Measurements from ENCODE around the gene SPACA6. TPM values are rescaled to one million over a fixed set of nuclear protein-coding genes. Genes with fewer than 3 reads are reported as not detected.

Gene SPACA6
- total RNA-seq, 4 donors from 2014 or later: 11.8 to 37.8 (median 17.4) TPM

- no peak overlapping the region for H3K27ac ChIP-seq (replicated peaks in 1 of 4)
- intact Hi-C loops (cut with DNase I): no loop called here
- no peaks in the 10 kb centered on the region for H3K4me1 ChIP-seq
- no peaks in the 10 kb centered on the region for H3K9me3 ChIP-seq
- WGBS: 72% methylated on average over 4 of the region's 4 CpGs
- DNase-seq (ENCODE audit: extremely low spot score): no peak
- peak overlapping the region in 1 of 4 donors; percentile 20 for H3K4me3 ChIP-seq
- peaks cover 0 to 5% (median 0%) of the 10 kb centered on the region in 4 donors for H3K27me3 ChIP-seq
- no peak for TF ChIP-seq POLR2A (IDR thresholded peaks at IDR 0.05; ENCODE audit: low read depth)
- no peak for TF ChIP-seq EP300 (IDR thresholded peaks at IDR 0.05)
- no peak for TF ChIP-seq POLR2AphosphoS5 (IDR thresholded peaks at IDR 0.05)
- no peaks in the 10 kb centered on the region for H3K36me3 ChIP-seq
Observed at GRCh38 chr19:51749979-51750378, 56.8 kb downstream of the SPACA6 start.

GRCh38 chr19:51750400-51751094 lies 57.4 kb downstream of the SPACA6 start:
- no peaks in the 10 kb centered on the region for H3K9me3 ChIP-seq
- 74% methylated on average over 7 of the region's 7 CpGs for WGBS
- intact Hi-C loops (cut with DNase I): no loop called here

GRCh38 chr19:51751655-51752054 lies 58.5 kb downstream of the SPACA6 start, which contains the start of gene FPR1:
Gene FPR1 (minus strand): TSS chr19:51751878. CDS start chr19:51746994, 4,884 bp downstream.
- Histone ChIP-seq H3K27ac (replicated peaks in 1 of 4) (peak within 1 kb of the TSS in 2 of 4 donors; percentile 7 to 17), H3K4me3 (peak within 1 kb of the TSS; percentile 1 to 42 (median 8)), H3K9me3 (no peaks in the 10 kb centered on the region), H3K36me3 (no peaks in the 10 kb centered on the region), H3K4me1 (no peaks in the 10 kb centered on the region), H3K27me3 (peaks cover 0 to 5% (median 0%) of the 10 kb centered on the region in 4 donors)
- DNase-seq (ENCODE audit: extremely low spot score): no peak
- TF ChIP-seq POLR2A (IDR thresholded peaks at IDR 0.05; ENCODE audit: low read depth): no peak
- TF ChIP-seq EP300 (IDR thresholded peaks at IDR 0.05): no peak
- no peak for TF ChIP-seq CTCF (IDR thresholded peaks at IDR 0.05)
- peak in 1 of 2 donors; percentile 60 for TF ChIP-seq POLR2AphosphoS5 (IDR thresholded peaks at IDR 0.05)
- 65% methylated on average over 2 of the region's 2 CpGs for WGBS
- intact Hi-C loops (cut with DNase I): no loop called here

More at GRCh38 chr19:51750400-51751094, 57.4 kb downstream of the SPACA6 start:
- H3K27me3 ChIP-seq: peaks cover 0 to 5% (median 0%) of the 10 kb centered on the region in 4 donors
- peak overlapping the region; percentile 1 to 42 (median 8) for H3K4me3 ChIP-seq
- DNase-seq (ENCODE audit: extremely low spot score): no peak
- no peaks in the 10 kb centered on the region for H3K4me1 ChIP-seq
- no peak overlapping the region for H3K27ac ChIP-seq (replicated peaks in 1 of 4)
- no peaks in the 10 kb centered on the region for H3K36me3 ChIP-seq
- no peak for TF ChIP-seq POLR2AphosphoS5 (IDR thresholded peaks at IDR 0.05)
- no peak for TF ChIP-seq EP300 (IDR thresholded peaks at IDR 0.05)
- no peak for TF ChIP-seq POLR2A (IDR thresholded peaks at IDR 0.05; ENCODE audit: low read depth)
- TF ChIP-seq CTCF (IDR thresholded peaks at IDR 0.05): no peak

GRCh38 chr19:51754109-51754508 lies 61.0 kb downstream of the SPACA6 start:
- no peak for TF ChIP-seq POLR2A (IDR thresholded peaks at IDR 0.05; ENCODE audit: low read depth)
- no peak for TF ChIP-seq EP300 (IDR thresholded peaks at IDR 0.05)
- no peak for TF ChIP-seq POLR2AphosphoS5 (IDR thresholded peaks at IDR 0.05)
- no peak for TF ChIP-seq CTCF (IDR thresholded peaks at IDR 0.05)
- peak overlapping the region in 1 of 4 donors; percentile 30 for H3K27ac ChIP-seq (replicated peaks in 1 of 4)
- peaks cover 0 to 5% (median 0%) of the 10 kb centered on the region in 4 donors for H3K27me3 ChIP-seq

GRCh38 chr19:51754770-51755169 lies 61.6 kb downstream of the SPACA6 start:
- intact Hi-C loops (cut with DNase I): no loop called here
- 84% methylated on average over 4 of the region's 4 CpGs for WGBS
- no peak for DNase-seq (ENCODE audit: extremely low spot score)
- Histone ChIP-seq H3K27ac (replicated peaks in 1 of 4) (no peak overlapping the region), H3K9me3 (no peaks in the 10 kb centered on the region), H3K36me3 (no peaks in the 10 kb centered on the region), H3K4me1 (no peaks in the 10 kb centered on the region), H3K4me3 (no peak overlapping the region), H3K27me3 (peaks cover 0 to 5% (median 0%) of the 10 kb centered on the region in 4 donors)
- TF ChIP-seq CTCF (IDR thresholded peaks at IDR 0.05) (no peak), EP300 (IDR thresholded peaks at IDR 0.05) (no peak), POLR2A (IDR thresholded peaks at IDR 0.05; ENCODE audit: low read depth) (no peak), POLR2AphosphoS5 (IDR thresholded peaks at IDR 0.05) (no peak)

More at GRCh38 chr19:51754109-51754508, 61.0 kb downstream of the SPACA6 start:
- DNase-seq (ENCODE audit: extremely low spot score): no peak
- intact Hi-C loops (cut with DNase I): no loop called here
- Histone ChIP-seq H3K4me1 (no peaks in the 10 kb centered on the region), H3K4me3 (no peak overlapping the region), H3K36me3 (no peaks in the 10 kb centered on the region), H3K9me3 (no peaks in the 10 kb centered on the region)
- 79% methylated on average over 6 of the region's 6 CpGs for WGBS

Data from esophagus muscularis mucosa (tissue), 4 donors.